GM12891 (cell line): ENCODE measurements around the gene JUN.

Experiments
- PAX5 ChIP-seq: IDR thresholded peaks from 2 replicates; pipeline ENCODE4 v1.6.1; 2011; ENCODE audit warnings: low read length, moderate library complexity, mild to moderate bottlenecking; ENCODE audit not compliant: insufficient read depth, severe bottlenecking
- POLR2A ChIP-seq: IDR thresholded peaks from 2 replicates; pipeline ENCODE4 v1.6.1; 2011; ENCODE audit warnings: low read depth, low read length, control low read depth
- POLR2AphosphoS5 ChIP-seq: IDR thresholded peaks from 2 replicates; pipeline ENCODE4 v1.6.1; 2011; ENCODE audit warnings: low read depth, low read length, control low read depth
- POU2F2 ChIP-seq: IDR thresholded peaks from 2 replicates; pipeline ENCODE4 v1.6.1; 2011; ENCODE audit warnings: low read depth, mild to moderate bottlenecking, control low read depth, low read length, moderate library complexity
- TAF1 ChIP-seq: IDR thresholded peaks from 2 replicates; pipeline ENCODE4 v1.6.1; 2011; ENCODE audit warnings: low read depth, low read length, control low read depth

DNA sequence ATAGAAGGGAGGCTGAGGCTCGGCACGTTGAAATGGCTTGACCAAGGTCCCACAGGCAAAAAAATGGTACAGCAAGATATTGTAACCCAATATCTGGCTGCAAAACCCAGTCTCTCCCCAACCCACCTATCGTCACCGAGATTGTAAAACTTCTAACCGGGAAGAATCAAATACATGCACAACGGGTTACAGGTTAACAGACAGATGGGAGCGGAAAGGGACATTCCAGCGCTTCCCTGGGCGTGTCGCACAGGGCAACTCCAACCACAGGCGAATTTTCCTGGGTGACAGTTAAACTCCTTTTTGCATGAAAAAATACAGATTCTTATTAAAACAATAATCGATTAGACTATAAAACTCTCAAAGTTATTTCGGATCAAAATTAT, 31.8 kb upstream of the JUN start:
- no peak for TF ChIP-seq POLR2AphosphoS5
- TF ChIP-seq POLR2A: no peak
- TF ChIP-seq TAF1: no peak
- no peak for TF ChIP-seq POU2F2
- TF ChIP-seq PAX5: no peak
